PC-9 (cell line): ENCODE data around the gene TK2.

ENCODE experiments used
- CTCF ChIP-seq: fragments of 200-600 bp; sonication (generic); conservative IDR thresholded peaks from 2 replicates; pipeline ENCODE4 v1.6.1; 2017; ENCODE audit warnings: mixed run types, antibody characterized with exemption, mild to moderate bottlenecking, moderate library complexity
- EZH2 ChIP-seq: fragments of 200-600 bp; sonication (generic); IDR thresholded peaks from 2 replicates; pipeline ENCODE4 v1.8.0; 2017; ENCODE audit warnings: antibody characterized with exemption, low read depth

DNA sequence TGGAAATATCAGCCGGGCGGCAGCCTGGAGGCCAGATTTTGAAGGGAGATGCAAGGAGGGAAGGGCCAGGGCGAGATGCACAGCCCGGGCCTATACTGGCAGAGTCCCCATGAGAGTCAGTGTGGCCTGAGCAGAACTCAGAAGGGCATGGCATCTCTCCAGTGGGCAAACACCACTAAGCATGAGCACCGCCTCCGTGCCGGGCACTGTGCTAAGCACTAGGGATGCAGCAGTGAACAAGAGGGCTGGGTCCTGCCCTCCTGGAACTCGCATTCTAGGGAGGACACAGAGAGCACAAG, 33.5 kb downstream of the TK2 start:
- TF ChIP-seq CTCF (no peak), EZH2 (no peak)
